NT2/D1 (cell line): ENCODE measurements around the gene ARRB1.
"Not testable (repeated sequence)": the region's sequence is repeated elsewhere in the genome, so short reads cannot be mapped to it uniquely, and the experiment has no call there.

Experiments used
- SUZ12 ChIP-seq: IDR thresholded peaks from 2 replicates; pipeline ENCODE4 v1.6.1; 2011; ENCODE audit not compliant: insufficient read length, insufficient read depth; ENCODE audit errors: extremely low read depth
- YY1 ChIP-seq: IDR thresholded peaks from 2 replicates; pipeline ENCODE4 v1.6.1; 2011; ENCODE audit not compliant: insufficient read length, insufficient read depth
- ZNF274 ChIP-seq: IDR thresholded peaks from 2 replicates; pipeline ENCODE4 v1.6.1; 2011; ENCODE audit warnings: mild to moderate bottlenecking, low read depth, low read length

- TF ChIP-seq ZNF274, YY1, SUZ12: not testable (repeated sequence)
These were observed 76.7 kb downstream of the ARRB1 start for GRCh38 chr11:75274716-75275115.
